MM.1S (cell line): Measurements from ENCODE around the gene CASP9.

Experiments
- EZH2 ChIP-seq: fragments of 300-600 bp; sonication (generic); optimal IDR thresholded peaks from 2 replicates; pipeline ENCODE3; 2017; ENCODE audit warnings: low read depth, mild to moderate bottlenecking, antibody characterized with exemption, low read length, mixed read lengths
- EZH2phosphoT487 ChIP-seq: fragments of 300-600 bp; sonication (generic); IDR thresholded peaks from 2 replicates; pipeline ENCODE4 v1.6.1; 2018; ENCODE audit warnings: antibody characterized with exemption, low read length
- TF ChIP-seq, protein P1 (sequence below): fragments of 300-600 bp; sonication (generic); IDR thresholded peaks from 2 replicates; pipeline ENCODE4 v1.5.1; 2016; ENCODE audit warnings: antibody characterized with exemption, low read length, mixed read lengths

DNA sequence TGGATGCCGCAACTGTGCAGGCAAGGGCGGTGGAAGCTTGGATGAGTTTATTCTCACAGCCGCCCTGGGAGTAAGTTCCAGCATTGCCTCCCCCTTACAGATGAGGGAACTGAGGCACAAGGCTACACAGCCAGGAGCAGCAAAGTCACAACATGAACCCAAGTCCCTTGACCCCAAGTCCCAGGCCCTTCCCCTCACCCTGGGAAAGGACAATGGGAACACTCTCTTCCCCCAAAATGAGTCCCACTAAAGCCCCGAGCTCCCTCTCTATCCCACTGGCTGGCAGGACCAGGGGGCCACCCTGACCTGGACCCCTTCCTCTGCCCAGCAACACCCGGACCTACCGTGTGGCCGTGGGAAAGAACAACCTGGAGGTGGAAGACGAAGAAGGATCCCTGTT is 81.9 kb downstream of the CASP9 start:
- TF ChIP-seq, protein P1, sequence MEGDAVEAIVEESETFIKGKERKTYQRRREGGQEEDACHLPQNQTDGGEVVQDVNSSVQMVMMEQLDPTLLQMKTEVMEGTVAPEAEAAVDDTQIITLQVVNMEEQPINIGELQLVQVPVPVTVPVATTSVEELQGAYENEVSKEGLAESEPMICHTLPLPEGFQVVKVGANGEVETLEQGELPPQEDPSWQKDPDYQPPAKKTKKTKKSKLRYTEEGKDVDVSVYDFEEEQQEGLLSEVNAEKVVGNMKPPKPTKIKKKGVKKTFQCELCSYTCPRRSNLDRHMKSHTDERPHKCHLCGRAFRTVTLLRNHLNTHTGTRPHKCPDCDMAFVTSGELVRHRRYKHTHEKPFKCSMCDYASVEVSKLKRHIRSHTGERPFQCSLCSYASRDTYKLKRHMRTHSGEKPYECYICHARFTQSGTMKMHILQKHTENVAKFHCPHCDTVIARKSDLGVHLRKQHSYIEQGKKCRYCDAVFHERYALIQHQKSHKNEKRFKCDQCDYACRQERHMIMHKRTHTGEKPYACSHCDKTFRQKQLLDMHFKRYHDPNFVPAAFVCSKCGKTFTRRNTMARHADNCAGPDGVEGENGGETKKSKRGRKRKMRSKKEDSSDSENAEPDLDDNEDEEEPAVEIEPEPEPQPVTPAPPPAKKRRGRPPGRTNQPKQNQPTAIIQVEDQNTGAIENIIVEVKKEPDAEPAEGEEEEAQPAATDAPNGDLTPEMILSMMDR = no peak
- TF ChIP-seq EZH2 = no peak
- TF ChIP-seq EZH2phosphoT487 = no peak
